Fibroblast of gingiva (primary cell): ENCODE data around the gene GRIN3A.
A peak's percentile ranks its signal among the peaks of the same experiment; 100 is the strongest.
"Not testable (repeated sequence)": the region's sequence is repeated elsewhere in the genome, so short reads cannot be mapped to it uniquely, and the experiment has no call there.

Experiments used
- DNase-seq: peaks from one replicate; pipeline ENCODE4 v3.0.0-alpha.2; 2011; ENCODE audit warnings: low read depth

GRIN3A gene

DNA sequence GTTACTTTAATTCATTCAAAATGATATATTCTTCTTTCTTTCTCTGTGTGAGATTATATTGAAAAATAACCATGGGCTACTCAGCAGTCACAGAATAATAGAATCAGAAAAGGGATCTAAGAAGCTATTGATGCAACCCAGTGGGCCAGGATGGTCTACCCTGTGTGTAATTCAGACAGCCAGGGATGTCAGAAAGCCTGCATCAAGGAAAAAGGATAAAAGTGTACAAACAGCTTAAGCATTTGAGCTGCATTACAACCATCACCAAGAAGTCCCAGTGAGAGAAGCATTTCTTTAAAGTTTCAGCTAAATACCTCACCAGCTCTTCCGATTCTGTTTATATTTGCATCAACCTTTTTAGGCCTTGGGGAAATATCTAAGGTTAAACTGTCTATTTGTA, 105.8 kb downstream of the GRIN3A start:
- DNase-seq, result no peak

DNA sequence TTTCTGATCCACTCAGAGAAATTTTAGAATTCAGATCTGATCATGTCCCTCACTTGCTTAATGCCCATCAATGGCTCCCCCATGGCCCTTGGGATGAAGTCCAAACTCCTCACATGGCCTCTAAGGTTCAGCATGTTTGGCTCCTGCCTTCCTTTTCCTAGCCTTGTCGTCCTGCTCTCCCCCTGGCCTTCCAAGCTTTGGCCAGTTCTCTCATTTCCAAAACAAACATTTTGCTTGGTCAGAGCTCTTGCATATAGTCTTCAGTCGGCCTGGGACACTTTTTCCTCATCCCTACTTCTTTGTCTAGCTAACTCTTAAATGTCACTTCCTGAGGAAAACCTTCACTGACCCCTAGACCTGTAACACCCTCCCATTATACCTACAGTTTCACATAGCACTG, 106.6 kb downstream of the GRIN3A start:
- DNase-seq, result no peak

DNA sequence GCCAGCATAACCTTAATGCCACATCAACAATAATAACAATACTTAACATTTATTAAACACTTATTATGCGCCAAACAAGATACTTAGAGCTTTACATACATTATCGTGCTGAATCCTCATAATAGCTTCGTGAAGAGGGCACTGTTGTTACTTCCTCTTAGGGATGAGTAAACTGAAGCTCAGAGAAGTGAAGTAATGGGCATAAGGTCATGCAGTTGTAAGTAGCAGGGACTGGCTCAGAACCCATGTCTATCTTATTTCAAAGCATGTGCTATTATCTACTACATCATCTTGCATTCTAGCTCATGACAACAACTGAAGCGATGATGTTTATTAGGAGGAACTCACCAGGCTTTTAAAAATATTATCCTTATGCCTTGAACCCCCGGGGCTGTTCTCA, 108.8 kb downstream of the GRIN3A start:
- DNase-seq, result no peak

DNA sequence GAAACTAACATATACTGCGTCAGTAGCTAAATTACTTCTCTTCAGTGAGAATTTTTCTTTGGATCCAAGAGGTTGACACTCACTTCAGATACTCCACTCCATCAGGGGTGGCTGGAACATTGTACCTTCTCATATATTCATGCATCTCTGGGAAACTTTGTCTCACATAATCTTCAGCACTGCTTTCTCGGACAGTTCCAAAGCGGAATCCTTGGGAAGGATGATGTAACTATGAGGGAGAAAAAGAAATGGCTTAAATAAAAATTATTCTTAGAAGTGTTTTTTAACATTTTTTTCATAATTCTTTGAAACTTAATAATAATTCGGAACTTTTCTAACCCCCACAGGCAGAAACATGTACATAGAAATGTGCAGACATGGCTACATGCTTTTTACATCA, 110.3 kb downstream of the GRIN3A start:
- no peak for DNase-seq

DNA sequence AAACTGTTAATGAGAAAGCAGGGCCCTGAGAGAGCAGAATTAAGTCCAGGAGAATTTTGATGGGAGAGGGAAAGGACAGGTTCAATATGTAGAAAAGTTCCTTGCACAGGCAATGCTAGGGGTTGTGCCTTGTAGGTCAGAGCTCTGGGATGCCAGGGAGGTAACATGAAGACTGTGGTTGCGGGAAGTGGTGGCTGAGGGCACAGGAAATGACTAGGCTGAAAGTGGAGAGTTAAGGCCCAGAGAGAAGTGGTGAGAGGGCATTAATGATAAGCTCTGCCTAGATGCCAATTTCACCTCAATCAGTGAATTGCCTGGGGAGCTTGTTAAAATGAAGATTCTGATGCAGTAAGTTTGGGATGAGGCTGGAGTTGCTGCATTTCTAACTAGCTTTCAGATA, 112.2 kb downstream of the GRIN3A start:
- no peak for DNase-seq

DNA sequence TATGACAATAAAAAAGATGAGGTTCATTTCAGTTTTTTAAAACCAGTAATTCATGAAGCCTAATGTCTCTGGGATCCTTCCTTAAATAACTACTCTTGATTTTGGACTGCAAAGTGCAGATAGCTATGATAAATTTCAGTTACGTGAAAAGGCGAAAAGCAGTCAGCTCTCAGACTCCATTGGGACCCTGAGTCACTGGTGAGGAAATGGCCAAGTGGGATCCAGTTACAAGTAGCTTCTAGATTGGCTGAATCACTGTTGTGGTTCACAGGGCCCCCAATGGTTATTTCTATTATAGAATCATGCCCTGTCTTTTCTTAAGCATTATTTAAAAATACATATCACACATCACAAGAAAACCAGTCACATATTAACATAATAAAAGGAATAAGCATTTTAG, 112.6 kb downstream of the GRIN3A start:
- DNase-seq, result no peak

DNA sequence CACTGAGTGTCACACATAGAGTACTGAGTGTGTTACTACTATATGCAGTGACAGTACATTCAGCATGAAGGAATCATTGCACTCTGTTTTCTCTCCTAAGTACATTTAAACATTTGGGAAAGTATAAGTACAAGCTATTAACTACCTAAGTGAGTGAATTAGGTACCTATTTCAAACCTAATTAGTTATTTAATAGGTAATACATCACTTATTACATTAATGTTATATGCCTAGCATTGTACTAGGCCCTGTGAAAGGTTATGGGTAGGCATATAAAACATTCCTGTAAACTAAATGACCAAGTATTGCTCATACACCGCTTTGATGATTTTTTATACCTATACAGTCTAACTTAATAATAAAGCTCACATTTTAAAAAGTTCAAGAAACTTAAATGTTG, 118.0 kb downstream of the GRIN3A start:
- no peak for DNase-seq

DNA sequence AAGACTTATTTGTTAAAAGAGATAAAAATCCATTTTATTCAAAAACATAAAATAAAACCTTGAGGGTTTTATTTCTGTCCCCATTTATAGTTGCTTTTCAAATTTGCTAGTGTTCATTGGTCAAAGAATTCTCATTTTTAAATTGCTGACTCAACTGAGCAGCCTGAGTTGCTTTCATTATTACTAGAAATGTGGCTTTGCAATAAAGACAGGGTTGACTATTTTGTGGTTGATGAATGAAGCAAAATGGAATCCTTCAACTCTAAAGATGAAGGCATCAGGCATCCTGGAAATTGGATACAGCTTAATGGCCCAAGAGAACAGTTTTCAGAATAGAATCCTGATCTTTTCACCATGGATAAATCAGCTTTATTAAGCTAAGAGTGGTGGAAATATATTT, 119.7 kb downstream of the GRIN3A start:
- no peak for DNase-seq

DNA sequence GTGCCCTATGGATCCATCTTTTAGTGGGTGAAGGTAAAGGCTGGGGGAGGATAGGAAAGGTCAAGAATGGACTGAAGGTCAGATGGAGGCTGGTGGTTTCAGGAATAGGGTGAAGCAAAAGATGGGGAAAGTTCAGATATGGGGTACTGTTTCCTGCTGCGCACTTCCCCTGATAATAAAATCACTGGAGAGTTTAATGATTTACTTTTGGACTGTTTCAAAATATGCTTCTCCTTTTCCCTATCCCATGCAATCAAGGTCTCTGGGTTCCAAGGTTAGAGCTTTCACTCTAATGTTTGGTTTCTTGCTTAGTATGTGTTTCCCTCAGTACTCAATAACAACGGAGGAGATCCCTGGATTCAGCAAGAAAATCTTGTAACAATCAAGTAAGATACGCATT, 132.9 kb downstream of the GRIN3A start:
- DNase-seq, result no peak

DNA sequence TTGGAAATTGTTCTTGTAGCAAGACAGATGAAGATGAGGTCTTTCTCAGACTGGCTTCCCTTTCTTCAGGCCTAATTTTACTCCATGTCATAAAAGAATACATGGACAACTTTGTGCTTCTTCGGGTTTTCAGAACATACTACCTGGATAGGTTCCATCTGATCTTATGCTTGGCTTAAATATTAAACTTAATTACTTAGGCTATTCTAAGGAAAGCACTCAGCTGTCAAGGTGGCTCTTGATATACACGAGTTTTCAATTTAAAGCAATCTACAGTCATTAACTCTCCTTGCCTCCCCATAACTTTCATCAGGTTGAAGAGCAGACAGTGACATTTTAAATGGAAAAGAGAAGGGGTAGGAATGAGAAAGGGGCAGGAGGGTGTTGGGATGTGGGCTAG, 134.2 kb downstream of the GRIN3A start:
- no peak for DNase-seq

DNA sequence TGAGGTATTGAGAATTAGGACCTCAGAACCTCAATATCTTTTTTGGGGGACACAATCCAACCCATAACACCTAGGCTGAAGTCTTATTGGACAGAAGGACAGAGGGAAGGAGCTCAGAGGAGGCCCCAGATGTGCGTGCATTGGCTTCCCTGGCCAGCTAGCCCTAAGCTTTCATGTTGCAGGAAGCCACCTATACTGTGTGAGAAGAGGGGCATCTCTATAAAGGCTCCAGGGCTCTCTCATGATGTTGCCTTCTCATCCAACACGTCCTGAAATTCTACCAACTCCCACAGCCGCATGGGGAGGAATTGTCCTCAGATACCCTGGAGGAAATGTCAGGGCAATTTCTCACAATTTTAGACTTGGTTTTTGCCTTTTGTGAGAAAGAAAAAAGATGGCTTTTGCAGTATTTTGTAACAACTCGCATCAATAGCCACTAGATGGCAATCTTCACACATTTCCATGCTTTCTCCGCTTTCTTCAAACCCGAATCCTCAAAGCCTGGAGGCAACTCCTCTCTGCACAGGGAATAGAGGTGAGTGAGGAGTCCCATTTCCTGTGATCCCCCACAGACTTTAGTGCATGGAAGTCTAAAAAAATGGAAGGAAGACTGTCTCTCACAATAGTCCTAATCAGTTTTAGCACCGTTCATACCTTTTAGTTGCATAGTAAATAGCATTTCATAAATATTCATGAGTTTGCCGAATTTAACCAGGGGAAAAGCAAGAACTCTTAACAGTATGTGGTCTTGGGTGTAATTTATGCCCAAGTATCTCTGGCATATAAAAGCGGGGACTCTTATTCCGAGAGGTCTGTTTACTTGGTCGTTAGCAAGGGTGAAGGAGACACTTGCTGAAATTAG, 136.3 kb downstream of the GRIN3A start:
- DNase-seq, result peak; percentile 41

DNA sequence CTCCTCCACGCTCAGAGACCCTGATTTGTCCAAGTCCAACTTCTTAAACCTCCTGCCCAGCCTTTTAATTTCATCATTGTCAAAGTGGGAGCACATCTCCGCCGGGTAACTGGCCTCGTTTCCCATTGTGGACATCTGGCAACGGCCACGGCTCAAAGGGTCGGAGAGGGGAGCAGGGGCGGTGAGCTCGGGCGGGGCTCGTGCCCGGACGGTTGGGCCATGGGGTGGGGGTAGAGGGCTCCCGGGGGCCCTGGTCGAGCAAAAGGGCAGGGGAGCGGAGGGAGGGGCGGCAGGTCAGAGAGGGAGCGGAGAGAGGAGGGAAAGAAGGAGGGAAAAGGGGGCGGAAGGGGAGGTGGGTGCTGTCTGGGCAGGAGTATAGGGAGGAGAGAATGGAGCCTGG, 143.7 kb downstream of the GRIN3A start, which contains the start of gene PPP3R2:
Gene PPP3R2, minus strand, starts transcription at position 174 of the 400 bp plus-strand sequence. Its CDS starts 48 bp downstream, at position 126.
- DNase-seq, result no peak

DNA sequence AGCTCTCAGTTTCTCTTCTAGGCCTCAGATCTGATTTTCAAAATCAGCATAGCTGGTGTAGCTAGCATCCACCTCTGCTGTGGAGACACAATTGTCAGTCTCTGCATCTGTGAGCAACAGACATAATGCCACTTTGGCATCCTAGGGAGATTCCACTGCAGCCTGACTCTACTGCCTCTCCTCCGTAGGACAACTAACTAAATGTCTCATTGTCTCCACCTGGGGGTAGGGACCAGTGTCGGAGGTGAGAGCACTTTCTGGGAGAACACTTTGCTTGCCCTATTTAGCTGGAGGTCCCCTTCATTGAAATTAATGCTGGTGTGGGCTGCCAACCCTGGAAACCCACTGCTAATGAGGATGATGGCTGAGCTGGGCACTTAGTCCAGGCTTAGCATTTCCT, 145.1 kb downstream of the GRIN3A start:
- no peak for DNase-seq

DNA sequence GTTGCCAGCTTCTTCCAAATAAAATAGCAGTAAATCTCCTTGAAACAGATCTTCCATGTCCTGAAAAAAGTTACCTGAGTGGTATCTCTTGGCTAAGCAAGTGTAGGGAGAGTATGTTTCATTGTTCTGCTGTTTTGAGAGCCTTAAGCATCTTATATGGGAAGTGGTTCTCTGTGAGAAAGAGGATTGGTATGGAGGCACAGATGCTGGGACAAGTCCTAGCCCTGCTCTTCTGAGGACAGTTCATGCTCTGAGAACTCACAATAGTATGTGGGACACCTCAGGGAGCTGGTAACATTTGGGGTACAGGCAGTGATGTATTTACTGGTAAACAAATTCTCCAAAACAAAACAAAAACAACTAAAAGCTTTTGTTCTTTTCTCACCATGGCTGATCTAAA, 145.7 kb downstream of the GRIN3A start:
- no peak for DNase-seq

DNA sequence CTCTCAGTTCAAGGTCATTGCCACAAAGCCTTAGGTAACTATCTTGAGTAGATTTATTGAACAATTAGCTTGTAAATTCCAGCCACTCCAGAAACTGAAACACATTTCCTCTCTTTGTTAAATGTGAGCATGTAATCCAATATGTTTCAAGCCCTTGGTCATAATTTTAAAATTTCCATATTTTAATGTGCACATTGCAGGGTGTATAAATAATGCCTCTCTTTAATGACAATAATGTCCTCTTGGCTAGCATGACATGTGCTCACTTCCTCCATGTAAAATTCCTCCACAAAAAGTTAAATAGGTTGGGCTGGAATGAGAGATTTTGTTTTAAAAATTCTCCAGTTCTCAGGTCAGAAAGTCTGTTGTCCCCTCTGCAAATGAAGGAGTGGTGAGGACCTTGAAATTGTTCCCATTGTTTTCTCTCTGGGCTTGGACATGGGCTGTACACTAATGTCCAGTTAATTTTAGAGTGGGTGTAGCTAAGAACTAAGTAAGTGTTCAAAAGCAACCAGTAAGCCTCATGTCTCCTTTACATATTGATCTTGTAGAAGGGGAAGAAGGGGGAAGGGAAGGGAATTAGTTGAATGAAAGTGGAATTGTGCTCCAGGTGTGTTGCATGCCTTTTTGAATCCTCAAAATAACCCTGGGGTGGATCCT, 146.5 kb downstream of the GRIN3A start:
- DNase-seq, result no peak

DNA sequence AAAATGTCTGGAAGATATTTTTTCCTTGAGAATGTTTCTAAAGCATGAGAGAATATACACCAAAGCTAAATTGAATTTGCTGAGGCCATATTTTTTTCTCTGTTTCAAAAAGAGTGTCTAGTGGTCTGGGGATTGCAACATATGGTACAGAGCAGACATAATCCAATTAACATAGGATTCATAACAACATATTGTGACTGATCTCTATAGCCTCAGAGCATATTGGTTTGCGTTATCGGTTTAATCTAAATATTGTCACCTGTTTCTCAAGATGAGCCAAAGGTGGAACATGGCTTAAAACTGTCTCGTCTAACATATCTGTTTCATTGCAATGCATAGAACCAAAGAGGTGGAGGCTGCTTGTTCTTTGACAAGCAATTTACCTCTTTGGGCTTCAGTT, 147.5 kb downstream of the GRIN3A start:
- DNase-seq, result no peak

DNA sequence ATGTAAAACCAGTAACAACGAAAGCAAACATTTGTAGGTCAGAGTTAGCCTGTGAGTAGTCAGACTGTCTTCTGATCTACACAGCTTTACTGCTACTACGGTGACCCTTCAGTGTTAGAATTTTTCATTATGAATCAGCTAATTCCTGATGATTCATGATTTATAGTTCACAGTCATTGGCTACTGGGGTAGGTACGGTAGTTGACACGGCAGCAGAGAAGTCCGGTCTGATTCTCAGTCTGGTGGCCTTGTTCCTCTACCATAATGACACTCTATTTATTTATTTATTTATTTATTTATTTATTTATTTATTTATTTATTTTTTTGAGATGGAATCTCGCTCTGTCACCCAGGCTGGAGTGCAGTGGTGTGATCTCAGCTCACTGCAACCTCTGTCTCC, 148.4 kb downstream of the GRIN3A start:
- DNase-seq, result not testable (repeated sequence)

DNA sequence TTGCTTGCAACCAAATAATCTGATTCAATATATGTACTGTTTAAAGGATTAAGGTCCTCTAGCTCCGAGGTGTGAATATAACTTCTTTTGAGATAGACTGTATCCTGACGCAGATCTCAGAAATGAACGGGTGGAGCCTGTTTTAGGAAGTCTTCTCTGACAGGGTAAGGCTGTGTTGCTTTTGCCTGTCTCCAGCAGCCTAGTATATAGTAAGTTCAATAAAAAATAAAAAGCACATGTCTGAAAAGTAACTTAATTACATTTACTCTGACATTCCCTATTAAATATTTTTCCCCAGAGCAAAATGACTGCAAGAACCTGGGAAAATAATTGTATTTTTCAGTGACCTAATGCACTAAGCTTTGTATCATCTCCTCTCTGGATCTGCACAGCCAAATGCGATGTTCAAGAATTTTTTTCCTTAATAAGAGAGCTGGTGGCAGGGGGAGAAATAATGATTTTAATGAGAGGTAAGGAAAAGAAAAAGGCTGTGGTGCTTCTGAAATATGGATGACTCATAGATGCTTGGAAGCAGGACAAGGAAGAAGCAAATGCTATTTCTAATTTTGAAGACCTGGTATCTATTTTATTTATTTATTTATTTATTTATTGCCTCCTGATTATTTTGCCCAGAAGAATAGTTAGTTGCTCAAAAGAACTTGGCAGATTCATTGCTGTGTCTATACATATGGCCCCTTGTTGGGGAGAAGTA, 151.0 kb downstream of the GRIN3A start:
- DNase-seq, result no peak

DNA sequence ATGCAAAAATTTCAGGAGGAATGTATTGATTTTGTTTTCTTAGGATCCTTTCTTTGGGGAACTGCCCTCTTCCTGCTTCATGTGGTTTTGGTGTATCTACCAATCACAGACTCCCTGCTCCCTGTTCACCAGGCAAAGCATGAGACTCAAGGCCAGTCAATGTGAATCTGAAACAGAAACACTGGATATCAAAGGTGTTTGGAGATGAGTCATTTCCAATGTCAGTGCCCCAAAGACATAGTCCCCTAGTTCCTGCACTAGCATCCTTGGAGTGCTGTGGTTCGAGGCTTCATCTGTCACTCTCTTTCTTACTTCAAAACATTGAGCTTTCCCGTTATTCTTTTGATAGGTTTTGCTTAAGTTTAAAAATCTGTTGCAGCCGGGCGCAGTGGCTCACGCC, 151.8 kb downstream of the GRIN3A start:
- DNase-seq, result no peak

DNA sequence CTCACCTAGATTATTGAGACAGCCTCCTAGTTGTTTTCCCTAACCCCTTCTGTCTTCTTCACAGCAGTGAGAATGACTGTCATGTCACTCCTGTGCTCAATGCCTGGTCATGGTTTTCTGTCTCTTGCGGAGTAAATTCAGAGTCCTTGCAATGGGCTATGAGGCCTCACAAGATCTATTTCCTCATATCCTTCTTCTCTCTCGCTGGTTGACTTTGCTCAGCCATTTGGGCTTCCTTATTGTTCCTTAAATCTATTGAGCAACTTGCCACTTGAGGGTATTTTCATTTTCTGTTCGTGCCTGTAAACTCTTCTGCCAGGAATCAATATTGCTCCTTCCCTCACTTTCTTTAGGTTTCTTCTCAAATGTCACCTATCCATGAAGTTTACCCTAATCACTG, 152.7 kb downstream of the GRIN3A start:
- DNase-seq, result no peak

DNA sequence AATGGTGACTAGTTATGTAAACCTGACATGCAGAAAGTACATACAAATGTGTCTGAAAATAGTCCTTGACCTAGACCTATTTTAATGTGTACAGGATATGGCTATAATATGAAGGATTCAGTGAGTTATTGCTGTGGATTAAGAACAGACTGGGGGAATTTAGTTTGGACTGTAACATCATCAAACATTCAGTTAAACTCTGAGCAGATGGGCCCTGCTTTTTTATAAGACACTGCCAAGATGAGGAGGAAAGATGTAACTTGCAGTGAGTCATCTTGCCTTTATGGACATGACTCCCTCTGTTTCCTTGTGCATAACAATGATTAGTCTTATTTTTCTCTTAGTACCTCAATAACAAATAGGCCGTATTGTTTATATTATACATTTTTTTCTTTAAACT, 155.9 kb downstream of the GRIN3A start:
- DNase-seq, result peak; percentile 54

DNA sequence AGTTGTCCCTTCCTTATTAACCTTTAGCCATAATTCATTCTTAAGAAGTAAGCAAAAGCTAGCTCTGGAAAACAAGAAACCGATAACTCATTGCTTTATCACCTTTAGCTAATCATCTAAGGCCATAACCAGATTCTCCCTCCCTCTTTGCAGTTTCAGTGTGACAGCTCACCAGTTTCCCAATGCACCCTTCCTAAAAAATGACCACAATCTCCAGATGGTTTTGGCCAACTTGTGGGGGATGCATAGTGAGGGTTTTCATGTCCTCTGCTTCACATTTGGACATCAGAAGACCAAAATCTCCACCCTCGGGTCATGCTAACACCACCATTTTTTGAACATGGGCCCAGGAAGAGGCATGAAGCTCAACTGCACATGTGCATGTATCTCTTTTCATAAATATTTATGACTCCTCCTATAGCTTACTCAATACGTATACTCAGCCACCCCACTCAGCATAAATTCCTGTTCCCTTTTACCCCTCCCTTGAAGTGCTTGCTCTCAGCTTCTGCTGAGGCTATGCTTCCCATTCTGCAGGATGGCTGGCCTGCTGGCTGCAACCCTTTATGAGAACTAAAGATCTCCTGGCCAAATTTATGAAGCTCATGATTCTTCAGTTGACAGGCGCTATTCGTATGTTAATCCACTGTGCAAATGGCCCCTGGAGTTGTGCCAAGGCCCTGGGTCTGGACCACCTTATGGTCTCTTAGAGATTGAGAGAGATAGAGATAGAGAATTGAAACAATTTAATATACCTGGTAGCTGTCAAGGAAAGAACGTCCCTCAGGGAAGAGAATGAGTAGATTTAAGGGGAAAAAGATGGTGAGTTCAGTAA, 158.5 kb downstream of the GRIN3A start:
- DNase-seq, result no peak
